ENCODE data around the gene ASRGL1.

ASRGL1 gene

DNA sequence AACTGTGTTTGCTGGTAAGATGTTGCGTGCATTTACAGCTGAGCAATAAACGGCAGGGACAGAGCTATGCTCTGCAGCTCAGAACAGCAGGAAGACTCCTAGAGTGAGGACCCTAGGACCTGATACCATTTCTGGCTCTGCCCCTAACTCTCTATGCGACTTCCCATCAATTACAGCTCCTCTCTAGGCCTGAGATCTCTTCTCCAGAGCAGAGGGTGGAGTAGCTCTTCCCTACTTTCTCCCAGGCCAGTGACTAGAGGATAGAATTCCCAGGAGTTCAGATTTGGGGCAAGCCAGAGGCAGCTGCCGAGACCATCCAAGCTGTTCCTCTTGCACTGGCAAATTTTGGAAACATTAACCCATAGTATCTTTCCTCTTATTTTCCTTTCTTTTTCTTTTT is 68.8 kb downstream of the ASRGL1 start:
- no peaks in the 10 kb centered on the region for H3K9me3 ChIP-seq (ENCODE audit: insufficient read depth, low read length)
- no peaks in the 10 kb centered on the region for H3F3A ChIP-seq (ENCODE audit: insufficient read depth)
- H3K4me3 ChIP-seq (ENCODE audit: insufficient read depth, low read length, poor library complexity, severe bottlenecking) = no peak overlapping the region
- no peak overlapping the region for H3K4me2 ChIP-seq (ENCODE audit: low read depth, low read length, poor library complexity, severe bottlenecking)
- TF ChIP-seq, protein P1, sequence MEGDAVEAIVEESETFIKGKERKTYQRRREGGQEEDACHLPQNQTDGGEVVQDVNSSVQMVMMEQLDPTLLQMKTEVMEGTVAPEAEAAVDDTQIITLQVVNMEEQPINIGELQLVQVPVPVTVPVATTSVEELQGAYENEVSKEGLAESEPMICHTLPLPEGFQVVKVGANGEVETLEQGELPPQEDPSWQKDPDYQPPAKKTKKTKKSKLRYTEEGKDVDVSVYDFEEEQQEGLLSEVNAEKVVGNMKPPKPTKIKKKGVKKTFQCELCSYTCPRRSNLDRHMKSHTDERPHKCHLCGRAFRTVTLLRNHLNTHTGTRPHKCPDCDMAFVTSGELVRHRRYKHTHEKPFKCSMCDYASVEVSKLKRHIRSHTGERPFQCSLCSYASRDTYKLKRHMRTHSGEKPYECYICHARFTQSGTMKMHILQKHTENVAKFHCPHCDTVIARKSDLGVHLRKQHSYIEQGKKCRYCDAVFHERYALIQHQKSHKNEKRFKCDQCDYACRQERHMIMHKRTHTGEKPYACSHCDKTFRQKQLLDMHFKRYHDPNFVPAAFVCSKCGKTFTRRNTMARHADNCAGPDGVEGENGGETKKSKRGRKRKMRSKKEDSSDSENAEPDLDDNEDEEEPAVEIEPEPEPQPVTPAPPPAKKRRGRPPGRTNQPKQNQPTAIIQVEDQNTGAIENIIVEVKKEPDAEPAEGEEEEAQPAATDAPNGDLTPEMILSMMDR (IDR thresholded peaks at IDR 0.05; ENCODE audit: insufficient read depth, low read length, poor library complexity, severe bottlenecking) = no peak
- TF ChIP-seq EZH2phosphoT487 (conservative IDR thresholded peaks at IDR 0.05; ENCODE audit: low read length) = no peak
- no peaks in the 10 kb centered on the region for H4K20me1 ChIP-seq (ENCODE audit: low read depth, low read length)
- H2AFZ ChIP-seq (ENCODE audit: low read depth, low read length, severe bottlenecking) = no peak overlapping the region
- no peaks in the 10 kb centered on the region for H3K27me3 ChIP-seq (ENCODE audit: low read length)
- no peaks in the 10 kb centered on the region for H3K36me3 ChIP-seq (ENCODE audit: low read length)
- H3K9ac ChIP-seq (ENCODE audit: low read length) = no peak overlapping the region
- no peak overlapping the region for H3K27ac ChIP-seq (ENCODE audit: low read depth, low read length)
- no peaks in the 10 kb centered on the region for H3K79me2 ChIP-seq (ENCODE audit: insufficient read depth, low read length)
- no peaks in the 10 kb centered on the region for H3K9me2 ChIP-seq (replicated peaks; ENCODE audit: insufficient read depth, low read length)

DNA sequence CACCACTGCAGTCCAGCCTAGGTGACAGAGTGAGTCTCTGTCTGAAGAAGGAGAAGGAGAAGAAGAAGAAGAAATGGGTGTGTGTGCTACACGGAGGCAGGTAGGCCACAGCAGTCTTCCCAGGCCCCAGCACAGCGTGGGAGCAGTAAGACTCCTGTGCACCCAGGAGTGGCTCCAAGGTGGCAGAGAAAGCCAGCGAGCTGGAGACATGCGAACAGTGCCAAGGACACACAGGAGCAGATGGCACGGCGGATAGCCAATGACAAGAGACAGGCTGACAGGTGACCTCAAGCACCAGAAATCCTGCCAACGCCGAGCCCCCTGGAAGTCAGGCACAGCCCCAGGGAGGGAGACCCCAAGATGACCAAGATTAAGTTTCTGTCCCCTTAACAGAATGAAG is 72.6 kb downstream of the ASRGL1 start:
- no peak overlapping the region for H3K4me3 ChIP-seq (ENCODE audit: insufficient read depth, low read length, poor library complexity, severe bottlenecking)

DNA sequence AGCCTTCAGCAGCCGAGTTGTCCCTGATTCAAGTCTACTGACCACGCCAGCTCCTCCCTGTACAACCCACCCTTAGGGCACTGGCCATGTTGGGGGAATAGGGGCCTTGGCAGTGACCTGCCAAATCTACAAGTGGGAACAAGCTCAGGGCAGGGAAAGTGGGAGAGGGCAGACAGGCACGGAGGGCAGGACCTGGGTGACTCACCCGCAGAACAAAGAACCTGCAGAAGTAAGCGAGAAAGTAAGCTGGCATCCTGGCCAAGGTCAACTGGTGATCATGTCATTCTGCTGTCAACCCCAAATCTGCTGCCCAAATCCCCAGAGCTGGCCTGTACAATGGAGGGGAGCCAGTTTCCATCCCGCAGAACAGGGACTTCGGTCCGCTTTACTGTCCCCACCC is 73.7 kb downstream of the ASRGL1 start:
- no peak overlapping the region for H2AFZ ChIP-seq (ENCODE audit: low read depth, low read length, severe bottlenecking)
- no peaks in the 10 kb centered on the region for H3K79me2 ChIP-seq (ENCODE audit: insufficient read depth, low read length)
- no peak overlapping the region for H3K4me3 ChIP-seq (ENCODE audit: insufficient read depth, low read length, poor library complexity, severe bottlenecking)
- no peaks in the 10 kb centered on the region for H3K9me2 ChIP-seq (replicated peaks; ENCODE audit: insufficient read depth, low read length)
- H3K9ac ChIP-seq (ENCODE audit: low read length) = no peak overlapping the region
- no peaks in the 10 kb centered on the region for H3K36me3 ChIP-seq (ENCODE audit: low read length)
- H3F3A ChIP-seq (ENCODE audit: insufficient read depth) = no peaks in the 10 kb centered on the region
- H4K20me1 ChIP-seq (ENCODE audit: low read depth, low read length) = no peaks in the 10 kb centered on the region
- H3K27ac ChIP-seq (ENCODE audit: low read depth, low read length) = no peak overlapping the region
- no peaks in the 10 kb centered on the region for H3K27me3 ChIP-seq (ENCODE audit: low read length)
- TF ChIP-seq, protein P1 (IDR thresholded peaks at IDR 0.05; ENCODE audit: insufficient read depth, low read length, poor library complexity, severe bottlenecking) = no peak
- no peak for TF ChIP-seq EZH2phosphoT487 (conservative IDR thresholded peaks at IDR 0.05; ENCODE audit: low read length)
- H3K9me3 ChIP-seq (ENCODE audit: insufficient read depth, low read length) = no peaks in the 10 kb centered on the region
- no peak overlapping the region for H3K4me2 ChIP-seq (ENCODE audit: low read depth, low read length, poor library complexity, severe bottlenecking)

More for the DNA sequence above, 72.6 kb downstream of the ASRGL1 start:
- H3K27ac ChIP-seq (ENCODE audit: low read depth, low read length) = no peak overlapping the region
- H3K79me2 ChIP-seq (ENCODE audit: insufficient read depth, low read length) = no peaks in the 10 kb centered on the region
- no peaks in the 10 kb centered on the region for H3K27me3 ChIP-seq (ENCODE audit: low read length)
- no peaks in the 10 kb centered on the region for H3F3A ChIP-seq (ENCODE audit: insufficient read depth)
- no peaks in the 10 kb centered on the region for H3K9me2 ChIP-seq (replicated peaks; ENCODE audit: insufficient read depth, low read length)
- H3K4me2 ChIP-seq (ENCODE audit: low read depth, low read length, poor library complexity, severe bottlenecking) = no peak overlapping the region
- no peak overlapping the region for H3K9ac ChIP-seq (ENCODE audit: low read length)
- no peak overlapping the region for H2AFZ ChIP-seq (ENCODE audit: low read depth, low read length, severe bottlenecking)
- H4K20me1 ChIP-seq (ENCODE audit: low read depth, low read length) = no peaks in the 10 kb centered on the region
- no peak for TF ChIP-seq EZH2phosphoT487 (conservative IDR thresholded peaks at IDR 0.05; ENCODE audit: low read length)
- TF ChIP-seq, protein P1 (IDR thresholded peaks at IDR 0.05; ENCODE audit: insufficient read depth, low read length, poor library complexity, severe bottlenecking) = no peak
- H3K9me3 ChIP-seq (ENCODE audit: insufficient read depth, low read length) = no peaks in the 10 kb centered on the region
- no peaks in the 10 kb centered on the region for H3K36me3 ChIP-seq (ENCODE audit: low read length)

All from SU-DHL-6 (cell line).